IMR-90 (cell line): Measurements from ENCODE around the gene ACOXL.

Source experiments
- MXI1 ChIP-seq: IDR thresholded peaks from 2 replicates; pipeline ENCODE4 v1.6.1; 2012; ENCODE audit warnings: low read depth, mild to moderate bottlenecking, low read length, moderate library complexity, borderline replicate concordance
- POLR2A ChIP-seq: IDR thresholded peaks from 2 replicates; pipeline ENCODE4 v1.6.1; 2012; ENCODE audit warnings: mild to moderate bottlenecking, low read depth, low read length
- SMC3 ChIP-seq: fragments of 150-350 bp; IDR thresholded peaks from 2 replicates; pipeline ENCODE4 v1.6.1; 2016; ENCODE audit warnings: low read depth, mild to moderate bottlenecking, antibody characterized with exemption, low read length, moderate library complexity
- TF ChIP-seq, protein P1 (sequence below): conservative IDR thresholded peaks from 2 replicates; pipeline ENCODE4 v1.5.1; 2012; ENCODE audit warnings: mild to moderate bottlenecking, low read depth, low read length, improper control_type of control experiment

DNA sequence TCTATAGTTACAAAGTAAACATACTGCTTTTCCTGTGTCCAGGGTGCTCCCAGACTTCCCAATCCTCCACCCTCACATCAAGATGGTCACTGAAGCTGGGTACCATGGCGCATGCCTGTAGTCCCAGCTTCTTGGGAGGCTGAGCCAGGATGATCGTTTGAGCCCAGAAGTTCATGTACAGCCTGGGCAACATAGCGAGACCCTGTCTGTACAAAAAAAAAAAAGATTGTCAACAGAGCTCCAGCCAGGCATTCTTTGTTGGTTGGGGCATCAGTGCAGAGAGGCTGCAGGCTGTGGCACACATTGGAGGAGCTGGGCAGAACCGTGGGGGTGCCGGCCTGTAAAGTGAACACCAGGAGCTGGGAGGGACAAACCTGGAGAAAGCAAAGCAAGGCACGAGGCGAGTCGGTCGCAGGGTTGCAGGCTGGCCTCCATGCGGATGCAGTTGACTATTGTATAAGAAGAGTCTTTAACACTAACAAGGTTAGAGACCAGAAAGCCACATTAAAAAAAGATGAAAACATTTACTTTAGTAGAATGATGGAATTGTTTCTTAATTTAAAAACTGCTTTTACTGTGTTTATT, 51.8 kb downstream of the ACOXL start:
- TF ChIP-seq POLR2A, result no peak
- TF ChIP-seq, protein P1, sequence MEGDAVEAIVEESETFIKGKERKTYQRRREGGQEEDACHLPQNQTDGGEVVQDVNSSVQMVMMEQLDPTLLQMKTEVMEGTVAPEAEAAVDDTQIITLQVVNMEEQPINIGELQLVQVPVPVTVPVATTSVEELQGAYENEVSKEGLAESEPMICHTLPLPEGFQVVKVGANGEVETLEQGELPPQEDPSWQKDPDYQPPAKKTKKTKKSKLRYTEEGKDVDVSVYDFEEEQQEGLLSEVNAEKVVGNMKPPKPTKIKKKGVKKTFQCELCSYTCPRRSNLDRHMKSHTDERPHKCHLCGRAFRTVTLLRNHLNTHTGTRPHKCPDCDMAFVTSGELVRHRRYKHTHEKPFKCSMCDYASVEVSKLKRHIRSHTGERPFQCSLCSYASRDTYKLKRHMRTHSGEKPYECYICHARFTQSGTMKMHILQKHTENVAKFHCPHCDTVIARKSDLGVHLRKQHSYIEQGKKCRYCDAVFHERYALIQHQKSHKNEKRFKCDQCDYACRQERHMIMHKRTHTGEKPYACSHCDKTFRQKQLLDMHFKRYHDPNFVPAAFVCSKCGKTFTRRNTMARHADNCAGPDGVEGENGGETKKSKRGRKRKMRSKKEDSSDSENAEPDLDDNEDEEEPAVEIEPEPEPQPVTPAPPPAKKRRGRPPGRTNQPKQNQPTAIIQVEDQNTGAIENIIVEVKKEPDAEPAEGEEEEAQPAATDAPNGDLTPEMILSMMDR, result no peak
- TF ChIP-seq SMC3, result no peak
- no peak for TF ChIP-seq MXI1
